Prostate gland (tissue), 2 donors: Measurements from ENCODE around the gene SHISAL2B. TPM values are rescaled to one million over a fixed set of nuclear protein-coding genes. Genes with fewer than 3 reads are reported as not detected.

Experiments
- DNase-seq: peaks from one replicate; pipeline ENCODE4 v3.0.0-alpha.2; 2019; ENCODE audit warnings: low spot score
- H3K27ac ChIP-seq, 2 donors: fragments of 200-600 bp; sonication (generic); 2 replicates each; pipeline ENCODE4 v1.5.1; 2017 to 2019
- H3K27me3 ChIP-seq: fragments of 200-600 bp; sonication (generic); replicated peaks from 2 replicates; pipeline ENCODE4 v1.5.1; 2019; ENCODE audit not compliant: insufficient read depth
- H3K36me3 ChIP-seq, 2 donors: fragments of 200-600 bp; sonication (generic); 1 replicate in 1 of 2; 2 replicates in 1 of 2; pipeline versions ENCODE4 v1.5.1 to v1.8.1; 2017 to 2019
- H3K4me1 ChIP-seq: fragments of 200-600 bp; sonication (generic); replicated peaks from 2 replicates; pipeline ENCODE4 v1.5.1; 2019
- H3K4me3 ChIP-seq, 2 donors: fragments of 200-600 bp; sonication (generic); 2 replicates each; pipeline ENCODE4 v1.5.1; 2017 to 2019
- H3K9me3 ChIP-seq: fragments of 200-600 bp; sonication (generic); 2 replicates; pipeline ENCODE4 v1.5.1; 2017
- POLR2A ChIP-seq: fragments of 450-650 bp; IDR thresholded peaks from one replicate; pipeline ENCODE4 v1.6.1; 2016; ENCODE audit warnings: antibody characterized with exemption, mild to moderate bottlenecking
- POLR2AphosphoS5 ChIP-seq: sonication (generic); formaldehyde crosslinking; IDR thresholded peaks from one replicate; pipeline ENCODE4 v1.6.1; 2017; ENCODE audit warnings: antibody characterized with exemption
- WGBS: methylation state at CpG from one replicate; pipeline ENCODE4 v1.1.5; 2018; 5-methylcytosine and 5-hydroxymethylcytosine counted together
- intact Hi-C: fragments of 100-400 bp; cut with DNase I; formaldehyde crosslinking; loops from one replicate; pipeline ENCODE4 v1.14.2; 2022
- total RNA-seq, 2 donors: library from RNA; depleted of rRNA; stranded (reverse); fragments of >200 nt; gene quantifications; one replicate each; pipeline ENCODE4 v1.1.0, GENCODE V29; 2016
- TF ChIP-seq, protein P1 (sequence below), 4 experiments: fragments of 200-600 bp in 2 of 4; fragments of 450-650 bp in 2 of 4; sonication (generic) in 2 of 4; IDR thresholded peaks; 1 replicate in 3 of 4; 2 replicates in 1 of 4; pipeline ENCODE4 v1.5.1; 2016 to 2019; ENCODE audit warnings: antibody characterized with exemption in 4 of 4, mild to moderate bottlenecking in 2 of 4, moderate library complexity in 2 of 4

Gene SHISAL2B
- not detected for total RNA-seq

DNA sequence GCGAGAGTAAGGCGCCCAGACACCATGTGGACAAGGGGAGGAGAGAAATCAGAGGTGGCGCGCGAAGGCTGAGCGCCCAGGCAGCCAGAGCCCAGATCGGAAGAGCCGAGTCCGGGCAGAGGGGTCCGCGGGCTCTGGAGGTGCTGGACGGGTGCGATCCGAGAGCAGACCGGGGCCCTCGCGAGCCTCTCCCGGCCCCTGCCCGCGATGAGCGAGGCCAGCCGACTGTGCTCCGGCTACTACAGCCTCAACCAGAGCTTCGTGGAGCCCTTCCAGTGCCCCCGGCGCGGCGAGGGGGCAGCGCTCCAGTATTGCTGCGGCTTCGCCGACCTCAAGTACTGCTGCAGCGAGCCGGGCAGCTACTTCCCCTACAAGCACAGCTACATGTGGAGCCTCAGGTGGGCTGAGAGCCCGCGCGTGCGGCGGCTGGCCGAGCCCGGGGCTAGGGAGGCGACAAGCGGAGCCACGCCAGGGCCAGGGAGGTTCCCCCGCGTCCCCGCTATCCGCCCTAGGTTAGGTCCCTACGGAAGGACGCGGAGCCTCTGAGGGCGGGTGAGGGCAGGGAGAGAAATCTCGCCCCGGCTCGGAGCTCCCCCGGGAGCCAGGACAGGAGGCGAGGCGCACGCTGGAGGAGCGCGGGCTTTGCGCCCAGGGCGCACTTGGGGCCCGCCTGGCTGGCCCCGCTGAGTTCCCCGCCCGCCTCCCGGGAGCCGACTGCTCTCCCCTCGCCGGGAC lies at the start of gene SHISAL2B:
Gene SHISAL2B (plus strand): TSS at position 87 of the 735 bp plus-strand sequence. CDS start 121 bp downstream, at position 208.
- H3K9me3 ChIP-seq, result no peaks in the 10 kb centered on the region
- DNase-seq, result no peak
- TF ChIP-seq POLR2A, result no peak
- TF ChIP-seq, protein P1, sequence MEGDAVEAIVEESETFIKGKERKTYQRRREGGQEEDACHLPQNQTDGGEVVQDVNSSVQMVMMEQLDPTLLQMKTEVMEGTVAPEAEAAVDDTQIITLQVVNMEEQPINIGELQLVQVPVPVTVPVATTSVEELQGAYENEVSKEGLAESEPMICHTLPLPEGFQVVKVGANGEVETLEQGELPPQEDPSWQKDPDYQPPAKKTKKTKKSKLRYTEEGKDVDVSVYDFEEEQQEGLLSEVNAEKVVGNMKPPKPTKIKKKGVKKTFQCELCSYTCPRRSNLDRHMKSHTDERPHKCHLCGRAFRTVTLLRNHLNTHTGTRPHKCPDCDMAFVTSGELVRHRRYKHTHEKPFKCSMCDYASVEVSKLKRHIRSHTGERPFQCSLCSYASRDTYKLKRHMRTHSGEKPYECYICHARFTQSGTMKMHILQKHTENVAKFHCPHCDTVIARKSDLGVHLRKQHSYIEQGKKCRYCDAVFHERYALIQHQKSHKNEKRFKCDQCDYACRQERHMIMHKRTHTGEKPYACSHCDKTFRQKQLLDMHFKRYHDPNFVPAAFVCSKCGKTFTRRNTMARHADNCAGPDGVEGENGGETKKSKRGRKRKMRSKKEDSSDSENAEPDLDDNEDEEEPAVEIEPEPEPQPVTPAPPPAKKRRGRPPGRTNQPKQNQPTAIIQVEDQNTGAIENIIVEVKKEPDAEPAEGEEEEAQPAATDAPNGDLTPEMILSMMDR (IDR thresholded peaks at IDR 0.05), result no peak
- no peak for TF ChIP-seq POLR2AphosphoS5
- WGBS, result 2% methylated on average over 54 of the region's 71 CpGs
- H3K36me3 ChIP-seq, result no peaks in the 10 kb centered on the region
- H3K27me3 ChIP-seq, result peaks cover 5% of the 10 kb centered on the region
- H3K4me1 ChIP-seq, result no peaks in the 10 kb centered on the region
- intact Hi-C loops, result no loop called here
- H3K27ac ChIP-seq, result no peak within 1 kb of the TSS
- H3K4me3 ChIP-seq, result peak within 1 kb of the TSS in 1 of 2 donors; percentile 7

DNA sequence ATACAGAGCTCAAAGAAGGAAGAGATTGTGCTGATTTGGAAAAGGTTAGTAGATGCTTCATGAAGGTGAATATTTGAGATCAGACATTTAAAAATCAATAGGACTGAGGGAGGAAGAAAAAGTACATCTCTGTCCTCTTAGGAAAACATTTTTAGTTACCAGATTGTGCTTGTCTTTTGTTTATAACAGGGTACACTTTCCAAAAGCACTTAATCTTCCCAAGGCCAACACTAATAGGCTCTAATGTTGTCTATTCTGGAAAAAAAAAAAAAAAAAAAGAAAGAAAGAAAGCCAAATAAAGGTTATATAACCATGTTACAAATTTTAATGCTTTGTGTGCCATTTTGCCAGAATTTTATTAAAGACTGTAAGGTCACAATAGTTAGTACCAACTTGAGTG lies 45.5 kb upstream of the SHISAL2B start:
- intact Hi-C loops, result no loop called here
- H3K27me3 ChIP-seq, result no peaks in the 10 kb centered on the region
- TF ChIP-seq, protein P1 (IDR thresholded peaks at IDR 0.05), result no peak
- TF ChIP-seq POLR2A (no peak), POLR2AphosphoS5 (no peak)

GRCh38 chr5:64646169-64646568 lies 44.1 kb upstream of the SHISAL2B start:
- no peak overlapping the region for H3K4me3 ChIP-seq
- intact Hi-C loops, result no loop called here
- no peak overlapping the region for H3K27ac ChIP-seq
- TF ChIP-seq POLR2A, result no peak
- no peak for TF ChIP-seq POLR2AphosphoS5
- TF ChIP-seq, protein P1 (IDR thresholded peaks at IDR 0.05), result no peak
- no peaks in the 10 kb centered on the region for H3K4me1 ChIP-seq
- no peaks in the 10 kb centered on the region for H3K27me3 ChIP-seq
- no peaks in the 10 kb centered on the region for H3K9me3 ChIP-seq
- DNase-seq, result no peak
- 81% methylated on average over 3 of the region's 3 CpGs for WGBS
- H3K36me3 ChIP-seq, result no peaks in the 10 kb centered on the region

More for the DNA sequence above, 45.5 kb upstream of the SHISAL2B start:
- no peak overlapping the region for H3K4me3 ChIP-seq
- no peaks in the 10 kb centered on the region for H3K4me1 ChIP-seq
- H3K36me3 ChIP-seq, result no peaks in the 10 kb centered on the region
- no peak for DNase-seq
- H3K9me3 ChIP-seq, result no peaks in the 10 kb centered on the region
- H3K27ac ChIP-seq, result peak overlapping the region in 1 of 2 donors; percentile 30

- Histone ChIP-seq H3K9me3 (no peaks in the 10 kb centered on the region), H3K27me3 (no peaks in the 10 kb centered on the region), H3K4me1 (no peaks in the 10 kb centered on the region), H3K27ac (no peak overlapping the region), H3K4me3 (no peak overlapping the region), H3K36me3 (no peaks in the 10 kb centered on the region)
- DNase-seq, result no peak
- 74% methylated on average over 2 of the region's 2 CpGs for WGBS
- TF ChIP-seq POLR2AphosphoS5 (no peak), POLR2A (no peak)
- TF ChIP-seq, protein P1 (IDR thresholded peaks at IDR 0.05), result no peak
- intact Hi-C loops, result no loop called here
Observed at GRCh38 chr5:64649512-64649911, 40.8 kb upstream of the SHISAL2B start.
